HepG2 (cell line): ENCODE results near the gene GGA1. TPM values are rescaled to one million over a fixed set of nuclear protein-coding genes. Genes with fewer than 3 reads are reported as not detected.

ENCODE experiments used
- AFF4 ChIP-seq: sonication (generic); formaldehyde crosslinking; IDR thresholded peaks from 2 replicates; pipeline ENCODE4 v1.4.0; 2020; ENCODE audit warnings: missing genetic modification reagents
- ARID5B ChIP-seq: IDR thresholded peaks from 2 replicates; pipeline ENCODE4 v1.4.0; 2020; ENCODE audit warnings: mild to moderate bottlenecking, missing genetic modification reagents
- CBFB ChIP-seq: sonication (generic); formaldehyde crosslinking; IDR thresholded peaks from 2 replicates; pipeline ENCODE4 v1.4.0; 2020; ENCODE audit warnings: missing genetic modification reagents
- DBP ChIP-seq: sonication (generic); formaldehyde crosslinking; IDR thresholded peaks from 2 replicates; pipeline ENCODE4 v1.4.0; 2020; ENCODE audit warnings: missing genetic modification reagents; ENCODE audit errors: not compliant biosample characterization
- DZIP1 ChIP-seq: sonication (generic); formaldehyde crosslinking; IDR thresholded peaks from 2 replicates; pipeline ENCODE4 v1.5.0; 2020; ENCODE audit warnings: mild to moderate bottlenecking, missing genetic modification reagents
- E2F2 ChIP-seq: sonication (generic); formaldehyde crosslinking; IDR thresholded peaks from 2 replicates; pipeline ENCODE4 v1.4.0; 2020; ENCODE audit warnings: missing genetic modification reagents, borderline replicate concordance
- GLMP ChIP-seq: sonication (generic); formaldehyde crosslinking; IDR thresholded peaks from 2 replicates; pipeline ENCODE4 v1.9.0; 2021; ENCODE audit warnings: missing genetic modification reagents, mild to moderate bottlenecking, borderline replicate concordance
- PPARG ChIP-seq: conservative IDR thresholded peaks from 2 replicates; pipeline ENCODE4 v1.6.1; 2016; ENCODE audit warnings: missing biosample characterization, missing genetic modification reagents
- SRF ChIP-seq: IDR thresholded peaks from 2 replicates; pipeline ENCODE4 v1.6.1; 2011; ENCODE audit warnings: mild to moderate bottlenecking, low read depth, low read length, moderate library complexity
- ZBTB8A ChIP-seq: sonication (generic); formaldehyde crosslinking; IDR thresholded peaks from 2 replicates; pipeline ENCODE4 v1.4.0; 2020; ENCODE audit warnings: mild to moderate bottlenecking, low read depth, missing genetic modification reagents, borderline replicate concordance
- ZFX ChIP-seq: sonication (generic); formaldehyde crosslinking; IDR thresholded peaks from 2 replicates; pipeline ENCODE4 v1.4.0; 2020; ENCODE audit warnings: mild to moderate bottlenecking, low read depth, missing genetic modification reagents, moderate library complexity
- ZKSCAN1 ChIP-seq: fragments of 150-350 bp; IDR thresholded peaks from 2 replicates; pipeline ENCODE4 v1.6.1; 2014; ENCODE audit warnings: low read length
- ZKSCAN8 ChIP-seq: IDR thresholded peaks from 2 replicates; pipeline ENCODE4 v1.6.1; 2016; ENCODE audit warnings: borderline replicate concordance, missing genetic modification reagents, missing compliant biosample characterization
- ZNF292 ChIP-seq: sonication (generic); formaldehyde crosslinking; IDR thresholded peaks from 2 replicates; pipeline ENCODE4 v1.8.1; 2022; ENCODE audit warnings: mild to moderate bottlenecking, low read depth, missing genetic modification reagents, borderline replicate concordance
- polyA plus RNA-seq, 8 experiments: library from polyadenylated mRNA; depleted of rRNA in 3 of 8; stranded (reverse) in 7 of 8; unstranded in 1 of 8; fragments of >200 nt; fragmentation: Illumina TruSeq in 4 of 8; extraction: Trizol in 4 of 8; gene quantifications; 2 replicates each; pipeline versions ENCODE4 v1.2.1 to v1.2.3, GENCODE V29; 2011 to 2016; ENCODE audit warnings: low read depth in 4 of 8, missing spikeins in 1 of 8, mixed read lengths in 1 of 8; ENCODE audit not compliant: insufficient read depth in 1 of 8
- total RNA-seq, 5 experiments: library from RNA; depleted of rRNA; stranded (reverse); fragments of >200 nt; fragmentation: Illumina TruSeq; extraction: Trizol; gene quantifications; 2 replicates each; pipeline ENCODE4 v1.2.3, GENCODE V29; 2016; ENCODE audit warnings: low read depth in 1 of 5

The GGA1 gene
- total and polyA plus RNA-seq, 2 of the 13 experiments (the other 11 are each of a cell fraction or from before 2014, with no cell fraction given), result 29.1 to 87.2 TPM

- TF ChIP-seq ZNF292 (CRISPR knock-in tag) (peak; percentile 68; the same call in 1 of the 2 replicates), GLMP (CRISPR knock-in tag) (no peak), ZFX (peak; percentile 69; the same call in 1 of the 2 replicates), ARID5B (CRISPR knock-in tag) (peak; percentile 54), ZBTB8A (no peak), CBFB (CRISPR knock-in tag) (no peak), DBP (CRISPR knock-in tag) (no peak), PPARG (CRISPR knock-in tag) (peak; percentile 30; the same call in 1 of the 2 replicates), AFF4 (no peak), ZKSCAN8 (CRISPR knock-in tag) (no peak), ZKSCAN1 (no peak), DZIP1 (CRISPR knock-in tag) (no peak), SRF (no peak), E2F2 (CRISPR knock-in tag) (no peak)
Observed at GRCh38 chr22:37631448-37632173, 23.0 kb downstream of the GGA1 start (continued).
